GM21390 (cell line): Measurements from ENCODE around the gene CLCN3.
"Not testable (repeated sequence)": the region's sequence is repeated elsewhere in the genome, so short reads cannot be mapped to it uniquely, and the experiment has no call there.

Experiments
- ATAC-seq: cut with Tn5 transposase; IDR thresholded peaks from one replicate; pipeline ENCODE4 v1.9.1; 2021; ENCODE audit not compliant: unreplicated experiment

The CLCN3 gene

DNA sequence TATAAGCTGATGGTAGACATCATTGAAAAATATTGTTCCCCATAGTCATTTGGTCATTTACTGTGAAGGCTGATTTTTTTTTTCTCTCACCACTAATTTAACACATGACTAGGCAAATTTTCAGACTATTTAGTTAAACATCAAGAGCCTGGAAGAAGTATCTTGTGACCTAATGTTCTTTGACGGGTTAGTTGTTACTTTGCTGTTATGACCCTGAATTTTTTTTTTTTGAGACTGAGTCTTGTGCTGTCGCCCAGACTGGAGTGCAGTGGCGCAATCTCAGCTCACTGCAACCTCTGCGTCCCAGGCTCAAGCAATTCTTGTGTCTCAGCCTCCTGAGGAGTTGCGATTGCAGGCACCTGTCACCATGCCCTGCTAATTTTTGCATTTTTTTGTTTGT is 70.4 kb downstream of the CLCN3 start:
- no peak for ATAC-seq

DNA sequence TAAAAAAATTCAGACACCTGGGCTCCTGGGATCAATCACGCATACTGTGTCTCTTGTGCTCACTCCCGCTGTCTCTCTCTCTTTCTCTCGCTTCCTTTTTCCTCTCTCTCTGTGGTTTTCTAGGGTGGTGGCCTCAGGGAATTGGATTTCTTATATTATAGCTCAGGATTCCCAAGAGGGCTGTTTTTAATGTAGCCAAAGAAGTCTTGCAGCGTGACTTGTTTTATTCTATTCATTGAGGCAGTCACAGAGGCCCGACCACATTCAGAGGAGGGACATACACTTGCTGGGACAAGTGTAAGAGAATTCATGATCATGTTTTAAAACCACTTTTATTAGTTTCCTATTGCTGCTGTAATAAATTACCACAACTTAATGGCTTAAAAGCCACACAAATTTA is 78.0 kb downstream of the CLCN3 start:
- ATAC-seq, result no peak

DNA sequence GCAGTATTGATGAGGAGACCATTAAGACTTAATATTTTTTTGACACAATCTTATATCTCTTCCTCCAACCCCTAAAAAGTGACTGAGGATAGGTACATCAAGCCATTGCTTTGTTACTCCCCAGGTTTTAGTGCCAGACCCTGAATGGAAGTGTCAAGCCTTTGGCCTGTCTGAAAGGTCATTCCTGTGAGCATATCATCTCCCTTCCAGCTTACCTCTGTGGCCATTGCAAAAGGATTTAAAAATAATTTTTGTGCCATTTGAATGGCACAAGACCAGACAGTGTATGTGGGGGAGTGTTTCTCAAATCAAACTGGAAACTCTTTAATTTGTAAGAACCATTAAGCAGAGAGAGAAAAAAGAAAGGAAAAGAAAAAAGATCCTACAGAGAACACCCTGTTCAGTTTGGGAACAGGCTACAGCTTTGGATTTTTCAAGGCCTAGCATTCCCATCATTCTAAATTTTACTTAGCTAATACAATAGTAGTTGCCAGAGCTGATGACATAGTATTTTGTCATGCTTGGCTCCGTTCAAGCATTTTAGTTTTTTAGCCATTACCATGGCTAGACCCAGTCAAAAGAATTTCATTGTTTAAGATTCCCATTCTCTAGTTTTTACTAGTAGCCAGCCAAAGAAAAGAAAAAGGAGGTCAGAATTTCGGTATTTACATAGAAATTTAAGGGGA is 87.7 kb downstream of the CLCN3 start:
- ATAC-seq, result no peak

DNA sequence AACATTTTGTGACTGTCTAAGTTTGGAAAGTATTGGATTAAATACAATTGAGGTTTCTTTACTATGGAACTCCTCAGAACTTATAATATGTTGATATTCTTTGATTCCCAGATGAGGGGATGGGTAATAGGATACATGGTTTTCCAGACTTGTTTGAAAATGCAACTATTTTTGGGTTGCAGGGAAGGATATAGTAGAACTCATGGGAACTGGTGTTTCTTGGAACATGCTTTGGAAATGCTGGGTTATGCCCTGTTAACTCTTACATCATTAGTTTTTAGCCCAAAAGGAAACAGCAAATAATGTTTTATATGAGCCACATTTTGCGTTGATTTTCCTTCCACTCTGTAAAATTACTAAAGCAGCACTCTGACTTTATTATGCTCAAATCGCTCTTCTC is 95.4 kb downstream of the CLCN3 start:
- ATAC-seq, result no peak

DNA sequence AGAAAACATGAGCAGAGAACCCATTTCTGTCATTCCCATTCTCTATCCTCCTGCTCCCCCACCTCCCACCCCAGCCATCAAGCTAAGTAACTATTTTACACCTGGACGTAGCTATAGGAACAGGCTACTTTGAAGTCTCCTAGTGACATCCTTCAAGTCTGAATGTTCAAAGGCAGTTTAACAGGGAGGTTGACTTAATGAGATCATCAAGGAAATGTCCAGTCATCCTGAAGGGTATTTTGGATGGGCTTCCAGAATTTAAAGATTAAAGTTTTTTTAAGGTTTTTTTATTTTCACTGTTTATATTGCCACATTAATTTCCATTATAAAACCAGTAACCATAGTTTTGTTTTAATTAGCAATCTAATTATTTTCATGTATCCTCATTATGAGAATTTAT is 96.3 kb downstream of the CLCN3 start:
- no peak for ATAC-seq

DNA sequence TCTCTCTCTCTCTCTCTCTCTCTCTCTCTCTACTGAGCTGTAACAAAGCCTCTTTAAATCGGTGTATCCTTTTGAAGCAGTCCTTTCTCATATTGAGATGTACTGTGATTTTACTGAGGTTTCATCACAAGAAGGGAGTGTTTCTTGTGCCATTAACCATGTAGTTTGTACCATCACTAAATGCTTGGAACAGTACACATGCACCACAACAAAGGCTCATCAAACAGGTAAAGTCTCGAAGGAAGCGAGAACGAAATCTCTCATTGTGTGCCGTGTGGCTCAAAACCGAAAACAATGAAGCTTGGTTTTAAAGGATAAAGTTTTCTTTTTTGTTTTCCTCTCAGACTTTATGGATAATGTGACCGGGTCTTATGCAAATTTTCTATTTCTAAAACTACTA is 100.2 kb downstream of the CLCN3 start:
- no peak for ATAC-seq

- ATAC-seq, result no peak
Measured at GRCh38 chr4:169723207-169723965, 103.0 kb downstream of the CLCN3 start.

- ATAC-seq, result no peak
Measured at GRCh38 chr4:169724260-169724659, 103.9 kb downstream of the CLCN3 start.

- peak; percentile 55 for ATAC-seq
Measured at GRCh38 chr4:169727616-169728015, 107.2 kb downstream of the CLCN3 start.

- no peak for ATAC-seq
Measured at GRCh38 chr4:169730564-169730963, 110.2 kb downstream of the CLCN3 start.

GRCh38 chr4:169738604-169739003 is 118.2 kb downstream of the CLCN3 start:
- not testable (repeated sequence) for ATAC-seq

GRCh38 chr4:169741569-169741968 is 121.2 kb downstream of the CLCN3 start:
- no peak for ATAC-seq

DNA sequence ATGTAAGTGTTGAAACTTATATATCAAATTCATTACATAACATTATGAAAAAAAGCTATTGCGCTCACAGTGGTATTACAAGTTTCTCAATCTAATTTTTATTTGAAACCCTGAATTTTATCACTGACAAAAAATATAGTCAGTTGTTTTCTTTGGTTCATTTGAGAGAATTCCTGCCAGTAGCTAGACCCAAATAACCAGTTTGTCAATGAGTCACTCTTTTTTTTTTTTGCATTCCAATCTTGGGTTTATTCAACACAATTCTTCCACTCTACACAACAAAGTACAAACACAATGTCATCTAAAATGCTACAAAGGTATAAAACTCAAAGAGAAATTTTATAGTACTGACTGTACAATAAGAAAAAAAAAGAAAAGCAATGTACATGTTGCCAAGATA is 124.2 kb downstream of the CLCN3 start:
- no peak for ATAC-seq

DNA sequence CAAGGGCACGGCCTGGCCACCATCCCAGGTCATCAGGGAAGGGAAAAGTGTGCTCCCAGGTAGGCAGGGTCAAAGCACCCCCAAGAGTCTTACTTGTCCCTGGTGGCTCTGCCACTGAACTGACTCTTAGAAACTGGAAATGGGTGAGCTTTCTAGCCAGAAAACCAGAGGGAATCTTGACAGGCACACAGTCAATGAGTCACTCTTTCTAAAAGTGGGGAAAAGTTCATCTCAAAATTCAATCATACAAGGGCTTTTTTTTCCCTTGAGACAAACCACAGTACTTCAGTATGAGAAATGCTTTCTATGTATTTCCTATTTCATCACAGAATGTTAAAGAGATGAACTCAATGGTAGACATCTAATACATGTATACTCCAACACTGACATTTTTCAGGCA is 124.9 kb downstream of the CLCN3 start:
- no peak for ATAC-seq

DNA sequence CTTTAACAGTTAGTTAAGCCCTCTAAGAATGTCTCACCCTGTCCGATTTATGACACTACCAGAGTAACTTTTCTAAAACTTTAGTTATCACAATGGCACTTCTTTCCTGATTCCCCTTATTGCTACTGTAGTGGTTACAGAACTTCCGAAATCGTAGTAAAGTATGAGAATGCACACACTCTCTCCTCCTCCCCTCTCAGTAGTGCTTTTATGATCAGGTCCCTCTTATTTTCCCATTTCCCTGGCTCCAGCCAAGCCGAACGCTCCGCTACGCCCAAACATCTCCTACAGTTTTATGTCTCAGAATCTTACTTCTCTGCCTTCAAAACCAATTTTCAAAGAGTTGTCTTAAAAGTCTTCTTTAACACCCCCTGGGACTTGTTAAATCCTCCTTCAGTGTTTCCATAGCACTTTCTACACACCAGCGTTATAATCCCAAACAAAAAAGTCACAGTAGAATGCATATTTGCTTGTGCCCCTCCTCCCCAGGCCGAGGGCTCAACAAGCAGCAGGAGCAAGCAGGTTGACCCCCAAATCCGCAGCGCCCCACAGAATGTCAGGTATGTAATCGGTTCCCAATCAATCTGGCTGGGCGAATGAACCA is 136.7 kb downstream of the CLCN3 start:
- peak; percentile 31 for ATAC-seq

- ATAC-seq, result peak; percentile 95
Measured at GRCh38 chr4:169757575-169758184, 137.3 kb downstream of the CLCN3 start, which contains the start of gene HPF1. Gene HPF1 (minus strand): TSS chr4:169757944. CDS start chr4:169757877, 67 bp downstream.

DNA sequence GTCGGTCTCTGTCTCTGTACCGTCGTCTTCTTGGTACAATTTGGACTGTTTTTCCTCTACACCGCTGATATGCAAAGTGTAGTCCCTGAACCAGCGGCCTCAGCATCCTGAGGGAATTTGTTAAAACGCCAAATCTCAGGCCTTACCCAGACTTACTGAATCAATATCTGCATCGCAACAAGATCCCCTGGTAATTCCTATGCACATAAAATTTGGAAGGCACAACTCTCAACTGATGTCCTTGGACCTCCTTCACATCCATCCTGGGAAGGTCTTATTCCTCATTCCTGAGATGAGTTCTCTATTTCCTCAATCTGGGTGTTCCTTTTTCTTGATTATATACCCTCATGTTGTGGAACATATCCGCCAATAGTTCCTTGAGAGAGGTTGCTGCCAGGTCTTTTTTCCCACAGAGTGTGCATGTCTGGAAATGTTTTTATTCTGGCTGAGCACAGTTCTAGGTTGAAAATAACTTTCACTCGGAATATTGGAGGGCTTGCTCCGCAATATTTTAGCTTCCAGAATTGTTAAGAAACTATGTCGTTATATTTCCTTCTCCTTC is 138.1 kb downstream of the CLCN3 start:
- no peak for ATAC-seq

GRCh38 chr4:169761846-169762245 is 141.5 kb downstream of the CLCN3 start:
- no peak for ATAC-seq

DNA sequence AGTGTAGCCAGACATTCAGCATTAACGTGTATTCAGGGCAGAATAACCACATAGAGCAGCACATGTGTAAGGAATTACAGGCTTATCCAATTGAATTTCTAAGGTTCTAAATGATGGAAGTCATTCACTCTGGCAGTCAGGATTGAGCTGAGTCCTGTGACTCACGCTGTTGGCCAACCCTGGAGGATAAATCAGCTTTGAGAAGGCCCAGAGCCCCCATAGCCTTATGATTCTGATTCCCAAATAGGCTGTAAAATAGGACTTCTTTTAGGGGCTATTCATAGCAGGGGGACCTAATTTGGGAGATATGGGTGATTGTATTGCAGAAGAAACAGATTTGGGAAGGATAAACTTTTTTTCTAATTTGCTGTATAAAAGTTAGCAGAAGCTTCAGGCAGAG is 145.5 kb downstream of the CLCN3 start:
- ATAC-seq, result no peak

- ATAC-seq, result no peak
Measured at GRCh38 chr4:169766741-169767140, 146.4 kb downstream of the CLCN3 start.

GRCh38 chr4:169768385-169768784 is 148.0 kb downstream of the CLCN3 start:
- ATAC-seq, result no peak
